ENCODE measurements around the gene HMX1. TPM values are rescaled to one million over a fixed set of nuclear protein-coding genes. Genes with fewer than 3 reads are reported as not detected.
A peak's percentile ranks its signal among the peaks of the same experiment; 100 is the strongest.

Gene HMX1
- total RNA-seq, 4 donors from 2014 or later = not detected

GRCh38 chr4:8876982-8877779 is 5.5 kb upstream of the HMX1 start:
- 0 to 35% methylated on average over 2 to 7 of the region's 11 CpGs for WGBS, 2 donors (ENCODE audit: low coverage in 1 of 2)
- Histone ChIP-seq H3K9me3 (no peaks in the 10 kb centered on the region), H3K36me3 (no peaks in the 10 kb centered on the region), H3K27ac (no peak overlapping the region), H3K4me1 (peaks cover 0 to 12% (median 0%) of the 10 kb centered on the region in 3 donors), H3K27me3 (peaks cover 99% of the 10 kb centered on the region), H3K4me3 (no peak overlapping the region)
- TF ChIP-seq EP300 (IDR thresholded peaks at IDR 0.05) (no peak), POLR2A (IDR thresholded peaks at IDR 0.05) (no peak), CTCF (IDR thresholded peaks at IDR 0.05) (no peak), POLR2AphosphoS5 (IDR thresholded peaks at IDR 0.05) (no peak)
- ATAC-seq = no peak

GRCh38 chr4:8874896-8875680 is 3.4 kb upstream of the HMX1 start:
- Histone ChIP-seq H3K9me3 (no peaks in the 10 kb centered on the region), H3K27ac (no peak overlapping the region), H3K4me1 (peaks cover 0 to 32% (median 0%) of the 10 kb centered on the region in 3 donors), H3K27me3 (peaks cover 100% of the 10 kb centered on the region), H3K36me3 (no peaks in the 10 kb centered on the region), H3K4me3 (no peak overlapping the region)
- no peak for ATAC-seq
- 12 to 13% methylated on average over 9 to 19 of the region's 19 CpGs for WGBS, 2 donors (ENCODE audit: low coverage in 1 of 2)
- TF ChIP-seq EP300 (IDR thresholded peaks at IDR 0.05) (no peak), POLR2A (IDR thresholded peaks at IDR 0.05) (no peak), CTCF (IDR thresholded peaks at IDR 0.05) (no peak), POLR2AphosphoS5 (IDR thresholded peaks at IDR 0.05) (no peak)

GRCh38 chr4:8874003-8874895 is 2.6 kb upstream of the HMX1 start:
- no peak for ATAC-seq
- Histone ChIP-seq H3K4me1 (peaks cover 0 to 32% (median 0%) of the 10 kb centered on the region in 3 donors), H3K27ac (no peak overlapping the region), H3K9me3 (no peaks in the 10 kb centered on the region), H3K4me3 (no peak overlapping the region), H3K27me3 (peaks cover 100% of the 10 kb centered on the region), H3K36me3 (no peaks in the 10 kb centered on the region)
- no peak for TF ChIP-seq CTCF (IDR thresholded peaks at IDR 0.05)
- TF ChIP-seq EP300 (IDR thresholded peaks at IDR 0.05) = no peak
- no peak for TF ChIP-seq POLR2A (IDR thresholded peaks at IDR 0.05)
- no peak for TF ChIP-seq POLR2AphosphoS5 (IDR thresholded peaks at IDR 0.05)
- WGBS, 2 donors (ENCODE audit: low coverage in 1 of 2) = 0 to 3% methylated on average over 1 to 7 of the region's 71 CpGs

- TF ChIP-seq CTCF (IDR thresholded peaks at IDR 0.05) = no peak
- no peak for ATAC-seq
- Histone ChIP-seq H3K4me1 (peaks cover 0 to 35% (median 0%) of the 10 kb centered on the region in 3 donors), H3K4me3 (peak overlapping the region in 1 of 2 donors; percentile 35), H3K27ac (no peak overlapping the region), H3K27me3 (peaks cover 100% of the 10 kb centered on the region), H3K36me3 (no peaks in the 10 kb centered on the region), H3K9me3 (no peaks in the 10 kb centered on the region)
- WGBS, 2 donors (ENCODE audit: low coverage in 1 of 2) = 2 to 7% methylated on average over 2 to 11 of the region's 55 CpGs
Observed at GRCh38 chr4:8872402-8873291, 1.0 kb upstream of the HMX1 start.

Data from gastroesophageal sphincter (tissue), 4 donors.